ELR (cell line): ENCODE measurements around the gene TET2.
"Not testable (repeated sequence)": the region's sequence is repeated elsewhere in the genome, so short reads cannot be mapped to it uniquely, and the experiment has no call there.

Source experiments
- DNase-seq: peaks from one replicate; pipeline ENCODE4 v3.0.0-alpha.2; 2015; ENCODE audit warnings: low read depth

TET2 gene

GRCh38 chr4:105293360-105293759 lies 146.7 kb downstream of the TET2 start:
- DNase-seq: no peak

GRCh38 chr4:105296672-105297071 lies 150.0 kb downstream of the TET2 start:
- no peak for DNase-seq

- DNase-seq: not testable (repeated sequence)
These were observed 152.4 kb downstream of the TET2 start for GRCh38 chr4:105299027-105299426.

GRCh38 chr4:105304085-105304484 lies 157.4 kb downstream of the TET2 start:
- no peak for DNase-seq

GRCh38 chr4:105305019-105305836 lies 158.6 kb downstream of the TET2 start:
- no peak for DNase-seq

GRCh38 chr4:105306158-105306781 lies 159.6 kb downstream of the TET2 start:
- peak; percentile 5 for DNase-seq

GRCh38 chr4:105306820-105307219 lies 160.1 kb downstream of the TET2 start:
- no peak for DNase-seq

GRCh38 chr4:105318486-105318885 lies 171.8 kb downstream of the TET2 start:
- DNase-seq: no peak

- DNase-seq: no peak
These were observed 180.5 kb downstream of the TET2 start for GRCh38 chr4:105327222-105327621.

GRCh38 chr4:105327956-105328355 lies 181.3 kb downstream of the TET2 start:
- DNase-seq: no peak

GRCh38 chr4:105329081-105329480 lies 182.4 kb downstream of the TET2 start:
- no peak for DNase-seq
